Neural cell (in vitro differentiated cells): ENCODE measurements around the gene MBD3L4.
"Not testable (repeated sequence)": the region's sequence is repeated elsewhere in the genome, so short reads cannot be mapped to it uniquely, and the experiment has no call there.

ENCODE experiments used
- EZH2 ChIP-seq: fragments of 200-600, 300-800 bp; shearing (Covaris generic), sonication (generic); IDR thresholded peaks from 2 replicates; pipeline ENCODE4 v1.6.1; 2014; ENCODE audit warnings: antibody characterized with exemption, low read length, borderline replicate concordance, mild to moderate bottlenecking; ENCODE audit not compliant: insufficient read depth, poor library complexity, severe bottlenecking
- POLR2AphosphoS5 ChIP-seq: IDR thresholded peaks from 2 replicates; pipeline ENCODE4 v1.6.1; 2012
- RAD21 ChIP-seq: fragments of 450-650 bp; conservative IDR thresholded peaks from 2 replicates; pipeline ENCODE4 v1.6.1; 2014; ENCODE audit warnings: antibody characterized with exemption, mild to moderate bottlenecking, moderate library complexity
- TAF1 ChIP-seq: IDR thresholded peaks from 2 replicates; pipeline ENCODE4 v1.6.1; 2012; ENCODE audit warnings: low read depth
- TF ChIP-seq, protein P1 (sequence below): fragments of 450-650 bp; IDR thresholded peaks from 2 replicates; pipeline ENCODE4 v1.5.1; 2014; ENCODE audit warnings: antibody characterized with exemption, mild to moderate bottlenecking, moderate library complexity; ENCODE audit not compliant: poor library complexity, severe bottlenecking
- TF ChIP-seq, protein P2 (sequence below): IDR thresholded peaks from 2 replicates; pipeline ENCODE4 v1.6.1; 2012; ENCODE audit warnings: borderline replicate concordance

DNA sequence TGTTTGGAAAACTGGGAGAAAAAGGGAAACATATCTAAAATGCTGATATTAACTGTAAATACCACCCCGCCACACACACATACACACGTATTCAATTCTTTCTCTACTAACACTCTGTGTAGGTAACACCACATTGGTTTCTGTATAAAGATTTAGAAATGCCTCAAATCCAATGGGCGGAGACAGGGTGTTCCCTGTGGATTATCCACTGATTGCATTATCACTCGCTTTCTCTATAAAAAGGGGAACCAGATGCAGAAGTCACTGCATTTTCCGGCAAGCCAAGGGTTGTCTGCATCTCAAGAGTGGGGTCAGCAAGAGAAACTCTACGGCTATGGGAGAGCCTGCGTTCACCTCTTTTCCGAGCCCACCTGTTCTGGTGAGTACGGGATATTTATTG, 9.7 kb downstream of the MBD3L4 start, which contains the start of gene MBD3L5:
- TF ChIP-seq, protein P1, sequence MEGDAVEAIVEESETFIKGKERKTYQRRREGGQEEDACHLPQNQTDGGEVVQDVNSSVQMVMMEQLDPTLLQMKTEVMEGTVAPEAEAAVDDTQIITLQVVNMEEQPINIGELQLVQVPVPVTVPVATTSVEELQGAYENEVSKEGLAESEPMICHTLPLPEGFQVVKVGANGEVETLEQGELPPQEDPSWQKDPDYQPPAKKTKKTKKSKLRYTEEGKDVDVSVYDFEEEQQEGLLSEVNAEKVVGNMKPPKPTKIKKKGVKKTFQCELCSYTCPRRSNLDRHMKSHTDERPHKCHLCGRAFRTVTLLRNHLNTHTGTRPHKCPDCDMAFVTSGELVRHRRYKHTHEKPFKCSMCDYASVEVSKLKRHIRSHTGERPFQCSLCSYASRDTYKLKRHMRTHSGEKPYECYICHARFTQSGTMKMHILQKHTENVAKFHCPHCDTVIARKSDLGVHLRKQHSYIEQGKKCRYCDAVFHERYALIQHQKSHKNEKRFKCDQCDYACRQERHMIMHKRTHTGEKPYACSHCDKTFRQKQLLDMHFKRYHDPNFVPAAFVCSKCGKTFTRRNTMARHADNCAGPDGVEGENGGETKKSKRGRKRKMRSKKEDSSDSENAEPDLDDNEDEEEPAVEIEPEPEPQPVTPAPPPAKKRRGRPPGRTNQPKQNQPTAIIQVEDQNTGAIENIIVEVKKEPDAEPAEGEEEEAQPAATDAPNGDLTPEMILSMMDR: not testable (repeated sequence)
- TF ChIP-seq TAF1, RAD21, EZH2, POLR2AphosphoS5: not testable (repeated sequence)
- TF ChIP-seq, protein P2, sequence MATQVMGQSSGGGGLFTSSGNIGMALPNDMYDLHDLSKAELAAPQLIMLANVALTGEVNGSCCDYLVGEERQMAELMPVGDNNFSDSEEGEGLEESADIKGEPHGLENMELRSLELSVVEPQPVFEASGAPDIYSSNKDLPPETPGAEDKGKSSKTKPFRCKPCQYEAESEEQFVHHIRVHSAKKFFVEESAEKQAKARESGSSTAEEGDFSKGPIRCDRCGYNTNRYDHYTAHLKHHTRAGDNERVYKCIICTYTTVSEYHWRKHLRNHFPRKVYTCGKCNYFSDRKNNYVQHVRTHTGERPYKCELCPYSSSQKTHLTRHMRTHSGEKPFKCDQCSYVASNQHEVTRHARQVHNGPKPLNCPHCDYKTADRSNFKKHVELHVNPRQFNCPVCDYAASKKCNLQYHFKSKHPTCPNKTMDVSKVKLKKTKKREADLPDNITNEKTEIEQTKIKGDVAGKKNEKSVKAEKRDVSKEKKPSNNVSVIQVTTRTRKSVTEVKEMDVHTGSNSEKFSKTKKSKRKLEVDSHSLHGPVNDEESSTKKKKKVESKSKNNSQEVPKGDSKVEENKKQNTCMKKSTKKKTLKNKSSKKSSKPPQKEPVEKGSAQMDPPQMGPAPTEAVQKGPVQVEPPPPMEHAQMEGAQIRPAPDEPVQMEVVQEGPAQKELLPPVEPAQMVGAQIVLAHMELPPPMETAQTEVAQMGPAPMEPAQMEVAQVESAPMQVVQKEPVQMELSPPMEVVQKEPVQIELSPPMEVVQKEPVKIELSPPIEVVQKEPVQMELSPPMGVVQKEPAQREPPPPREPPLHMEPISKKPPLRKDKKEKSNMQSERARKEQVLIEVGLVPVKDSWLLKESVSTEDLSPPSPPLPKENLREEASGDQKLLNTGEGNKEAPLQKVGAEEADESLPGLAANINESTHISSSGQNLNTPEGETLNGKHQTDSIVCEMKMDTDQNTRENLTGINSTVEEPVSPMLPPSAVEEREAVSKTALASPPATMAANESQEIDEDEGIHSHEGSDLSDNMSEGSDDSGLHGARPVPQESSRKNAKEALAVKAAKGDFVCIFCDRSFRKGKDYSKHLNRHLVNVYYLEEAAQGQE: not testable (repeated sequence)
